ENCODE measurements around the gene NECAB3. TPM values are rescaled to one million over a fixed set of nuclear protein-coding genes. Genes with fewer than 3 reads are reported as not detected.
A peak's percentile ranks its signal among the peaks of the same experiment; 100 is the strongest.

Gene NECAB3
- total and polyA plus RNA-seq, 2 of the 4 experiments (the other 2 are of a cell fraction), result 8.6 to 28.4 TPM

- TF ChIP-seq RAD21 (IDR thresholded peaks at IDR 0.05; ENCODE audit: low read length), result no peak
Measured at GRCh38 chr20:33662172-33662571, 12.1 kb downstream of the NECAB3 start, which contains the start of gene C20orf144 (continued).

- Histone ChIP-seq H3K9me1 (ENCODE audit: insufficient read depth, low read length) (peaks cover 21% of the 10 kb centered on the region), H3K14ac (replicated peaks; ENCODE audit: low read depth, low read length) (no peak overlapping the region), H3K4ac (ENCODE audit: low read depth, low read length) (no peak overlapping the region), H2AK5ac (ENCODE audit: low read depth, low read length) (no peak overlapping the region), H4K20me1 (ENCODE audit: insufficient read depth, low read length) (no peaks in the 10 kb centered on the region), H3K27ac (ENCODE audit: insufficient read depth, low read length) (no peak overlapping the region), H4K5ac (ENCODE audit: low read depth, low read length) (no peak overlapping the region), H4K91ac (ENCODE audit: insufficient read depth, low read depth, low read length) (no peak overlapping the region), H3K4me1 (ENCODE audit: control insufficient read depth, insufficient read depth, low read length) (peaks cover 11% of the 10 kb centered on the region), H2BK120ac (ENCODE audit: low read depth, low read length) (no peak overlapping the region), H3K36me3 (ENCODE audit: control insufficient read depth, insufficient read depth, low read length) (peaks cover 19% of the 10 kb centered on the region; the same call in 1 of the 2 replicates), H2AK9ac (replicated peaks; ENCODE audit: low read depth, low read length, poor library complexity) (peak overlapping the region; percentile 23), H3K9ac (ENCODE audit: low read depth, low read length) (no peak overlapping the region), H3K27me3 (ENCODE audit: control insufficient read depth, insufficient read depth, low read length) (no peaks in the 10 kb centered on the region), H3K79me1 (ENCODE audit: low read depth in 1 of 2, low read length in 2 of 2) (peaks cover 7 to 34% of the 10 kb centered on the region in 2 experiments; a peak in 3 of 4 replicates), H3K4me3 (ENCODE audit: insufficient read depth, low read depth, low read length) (no peak overlapping the region), H4K8ac (ENCODE audit: low read depth in 2 of 2, low read length in 2 of 2) (no peak overlapping the region), H3K23ac (ENCODE audit: low read depth, low read length) (no peak overlapping the region), H3K18ac (ENCODE audit: low read depth, low read length) (no peak overlapping the region), H3K4me2 (ENCODE audit: low read depth, low read length) (no peak overlapping the region), H2AFZ (replicated peaks; ENCODE audit: low read length, poor library complexity) (no peak overlapping the region), H2BK20ac (ENCODE audit: low read depth, low read length) (no peak overlapping the region), H3K9me3 (ENCODE audit: control insufficient read depth, insufficient read depth, low read length) (no peaks in the 10 kb centered on the region), H2BK5ac (ENCODE audit: low read depth, low read length, poor library complexity, severe bottlenecking) (no peak overlapping the region), H3K56ac (ENCODE audit: extremely low read depth, insufficient read depth, low read length) (no peak overlapping the region), H2BK15ac (ENCODE audit: low read depth, low read length) (no peak overlapping the region)
- TF ChIP-seq FOS (IDR thresholded peaks at IDR 0.05; ENCODE audit: low read depth, low read length), result no peak
- no peak for TF ChIP-seq RFX5 (IDR thresholded peaks at IDR 0.05; ENCODE audit: low read depth, low read length)
- no peak for TF ChIP-seq MAFK (IDR thresholded peaks at IDR 0.05; ENCODE audit: low read depth, low read length)
- intact Hi-C loops (cut with micrococcal nuclease) (loop anchor here (10.0 kb wide), 1 partner anchor 154 kb away; the partner anchor contains the start of gene CHMP4B), in situ Hi-C loops (cut with MboI; ENCODE audit: low sequenced_read_pairs) (no loop called here), dilution Hi-C loops (cut with HindIII; ENCODE audit: low sequenced_read_pairs, unreplicated experiment) (no loop called here)
- no peak for ATAC-seq (ENCODE audit: low read depth)
- 94% methylated on average over 5 of the region's 7 CpGs; no CpG with 5 or more reads in 1 of the 2 experiments for WGBS, 2 experiments (ENCODE audit: extremely low coverage in 2 of 2, insufficient read length in 1 of 2)
- no TSS peak for BruUV-seq (replicated peaks)
- POLR2A ChIA-PET (ENCODE audit: unreplicated experiment), result no interaction called here
- DNase-seq, result no peak
- CTCF ChIA-PET, result no interaction called here
Measured at GRCh38 chr20:33660685-33661058, 13.6 kb downstream of the NECAB3 start.

Measured in IMR-90 (cell line).